ENCODE results near the gene PKN1. TPM values are rescaled to one million over a fixed set of nuclear protein-coding genes. Genes with fewer than 3 reads are reported as not detected.

PKN1 gene
- total RNA-seq, 1 donor from 2014 or later: 159 TPM

DNA sequence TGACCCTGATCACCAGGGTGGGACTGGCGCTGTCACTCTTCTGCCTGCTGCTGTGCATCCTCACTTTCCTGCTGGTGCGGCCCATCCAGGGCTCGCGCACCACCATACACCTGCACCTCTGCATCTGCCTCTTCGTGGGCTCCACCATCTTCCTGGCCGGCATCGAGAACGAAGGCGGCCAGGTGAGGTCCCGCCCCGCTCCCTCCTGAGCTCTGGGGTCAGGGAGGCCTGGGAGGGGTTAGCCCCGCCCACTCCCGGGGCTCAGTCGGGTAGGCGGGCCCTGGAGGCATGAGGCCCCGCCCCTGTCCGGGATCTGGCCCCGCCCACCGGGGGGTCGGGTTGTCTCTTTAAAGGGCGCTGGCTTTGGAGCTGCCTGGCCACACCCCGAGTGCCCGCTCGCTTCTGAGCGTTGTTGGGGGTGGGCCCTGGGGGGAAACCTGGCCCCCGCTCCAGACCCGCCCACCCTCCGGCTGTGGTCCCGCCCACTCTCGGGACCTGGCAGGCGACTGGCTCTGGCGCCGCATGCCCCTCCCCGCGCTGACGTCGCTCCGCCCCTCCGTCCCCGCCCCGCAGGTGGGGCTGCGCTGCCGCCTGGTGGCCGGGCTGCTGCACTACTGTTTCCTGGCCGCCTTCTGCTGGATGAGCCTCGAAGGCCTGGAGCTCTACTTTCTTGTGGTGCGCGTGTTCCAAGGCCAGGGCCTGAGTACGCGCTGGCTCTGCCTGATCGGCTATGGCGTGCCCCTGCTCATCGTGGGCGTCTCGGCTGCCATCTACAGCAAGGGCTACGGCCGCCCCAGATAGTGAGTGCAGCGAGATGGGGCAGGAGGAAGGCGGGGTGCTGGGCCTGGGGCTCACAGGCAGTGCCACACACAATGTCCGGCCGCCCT is 27.1 kb upstream of the PKN1 start:
- Histone ChIP-seq H3K9me3 (no peaks in the 10 kb centered on the region), H3K27ac (peak overlapping the region; percentile 45), H3K27me3 (no peaks in the 10 kb centered on the region), H3K4me3 (no peak overlapping the region), H3K36me3 (peaks cover 96% of the 10 kb centered on the region), H3K4me1 (peaks cover 5% of the 10 kb centered on the region)
- TF ChIP-seq, protein P1, sequence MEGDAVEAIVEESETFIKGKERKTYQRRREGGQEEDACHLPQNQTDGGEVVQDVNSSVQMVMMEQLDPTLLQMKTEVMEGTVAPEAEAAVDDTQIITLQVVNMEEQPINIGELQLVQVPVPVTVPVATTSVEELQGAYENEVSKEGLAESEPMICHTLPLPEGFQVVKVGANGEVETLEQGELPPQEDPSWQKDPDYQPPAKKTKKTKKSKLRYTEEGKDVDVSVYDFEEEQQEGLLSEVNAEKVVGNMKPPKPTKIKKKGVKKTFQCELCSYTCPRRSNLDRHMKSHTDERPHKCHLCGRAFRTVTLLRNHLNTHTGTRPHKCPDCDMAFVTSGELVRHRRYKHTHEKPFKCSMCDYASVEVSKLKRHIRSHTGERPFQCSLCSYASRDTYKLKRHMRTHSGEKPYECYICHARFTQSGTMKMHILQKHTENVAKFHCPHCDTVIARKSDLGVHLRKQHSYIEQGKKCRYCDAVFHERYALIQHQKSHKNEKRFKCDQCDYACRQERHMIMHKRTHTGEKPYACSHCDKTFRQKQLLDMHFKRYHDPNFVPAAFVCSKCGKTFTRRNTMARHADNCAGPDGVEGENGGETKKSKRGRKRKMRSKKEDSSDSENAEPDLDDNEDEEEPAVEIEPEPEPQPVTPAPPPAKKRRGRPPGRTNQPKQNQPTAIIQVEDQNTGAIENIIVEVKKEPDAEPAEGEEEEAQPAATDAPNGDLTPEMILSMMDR (IDR thresholded peaks at IDR 0.05): peak; percentile 97
- peak; percentile 94 for DNase-seq
- intact Hi-C loops (cut with DNase I): no loop called here
- peak; percentile 93 for ATAC-seq

DNA sequence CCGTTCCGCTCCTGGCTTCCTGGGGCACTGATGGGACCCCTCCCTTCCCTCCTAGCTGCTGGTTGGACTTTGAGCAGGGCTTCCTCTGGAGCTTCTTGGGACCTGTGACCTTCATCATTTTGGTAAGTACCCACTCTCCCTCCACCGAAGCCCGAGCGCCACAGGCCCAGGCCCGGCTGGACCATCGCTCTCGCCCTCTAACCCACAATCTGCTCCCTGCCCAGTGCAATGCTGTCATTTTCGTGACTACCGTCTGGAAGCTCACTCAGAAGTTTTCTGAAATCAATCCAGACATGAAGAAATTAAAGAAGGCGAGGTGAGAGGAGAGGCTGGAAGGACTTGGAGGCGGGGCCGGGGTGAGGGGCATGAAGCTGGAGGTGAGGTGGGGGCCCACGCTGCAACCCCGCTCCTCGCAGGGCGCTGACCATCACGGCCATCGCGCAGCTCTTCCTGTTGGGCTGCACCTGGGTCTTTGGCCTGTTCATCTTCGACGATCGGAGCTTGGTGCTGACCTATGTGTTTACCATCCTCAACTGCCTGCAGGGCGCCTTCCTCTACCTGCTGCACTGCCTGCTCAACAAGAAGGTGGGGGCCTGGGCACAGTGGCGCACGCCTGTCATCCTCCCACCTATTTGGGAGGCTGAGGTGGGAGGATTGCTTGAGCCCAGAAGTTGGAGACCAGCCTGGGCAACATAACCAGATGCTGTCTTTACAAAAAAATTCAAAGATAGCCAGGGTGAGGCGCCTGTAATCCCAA is 26.3 kb upstream of the PKN1 start:
- Histone ChIP-seq H3K4me1 (peaks cover 5% of the 10 kb centered on the region), H3K36me3 (peaks cover 96% of the 10 kb centered on the region), H3K4me3 (no peak overlapping the region), H3K27ac (peak overlapping the region; percentile 45), H3K9me3 (no peaks in the 10 kb centered on the region), H3K27me3 (no peaks in the 10 kb centered on the region)
- ATAC-seq (no peak), DNase-seq (no peak)
- TF ChIP-seq, protein P1 (IDR thresholded peaks at IDR 0.05): no peak
- intact Hi-C loops (cut with DNase I): no loop called here

DNA sequence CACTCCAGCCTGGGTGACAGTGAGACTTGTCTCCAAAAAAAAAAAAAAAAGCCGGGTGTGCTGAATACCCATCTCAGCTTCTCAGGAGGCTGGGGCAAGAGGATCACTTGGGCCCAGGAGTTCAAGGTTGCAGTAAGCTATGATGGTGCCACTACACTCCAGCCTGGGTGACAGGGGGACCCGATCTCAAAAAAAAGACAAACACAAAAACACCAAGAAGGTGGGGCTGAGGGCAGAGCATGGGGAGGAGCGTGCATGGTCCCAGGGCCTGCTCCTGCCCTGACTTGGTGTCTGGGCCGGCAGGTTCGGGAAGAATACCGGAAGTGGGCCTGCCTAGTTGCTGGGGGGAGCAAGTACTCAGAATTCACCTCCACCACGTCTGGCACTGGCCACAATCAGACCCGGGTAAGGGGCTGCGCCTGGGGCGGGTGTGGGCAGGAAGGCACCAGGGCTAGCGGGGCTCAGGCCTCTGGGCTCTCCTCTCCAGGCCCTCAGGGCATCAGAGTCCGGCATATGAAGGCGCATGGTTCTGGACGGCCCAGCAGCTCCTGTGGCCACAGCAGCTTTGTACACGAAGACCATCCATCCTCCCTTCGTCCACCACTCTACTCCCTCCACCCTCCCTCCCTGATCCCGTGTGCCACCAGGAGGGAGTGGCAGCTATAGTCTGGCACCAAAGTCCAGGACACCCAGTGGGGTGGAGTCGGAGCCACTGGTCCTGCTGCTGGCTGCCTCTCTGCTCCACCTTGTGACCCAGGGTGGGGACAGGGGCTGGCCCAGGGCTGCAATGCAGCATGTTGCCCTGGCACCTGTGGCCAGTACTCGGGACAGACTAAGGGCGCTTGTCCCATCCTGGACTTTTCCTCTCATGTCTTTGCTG is 25.3 kb upstream of the PKN1 start:
- Histone ChIP-seq H3K9me3 (no peaks in the 10 kb centered on the region), H3K4me1 (peaks cover 5% of the 10 kb centered on the region), H3K4me3 (no peak overlapping the region), H3K36me3 (peaks cover 99% of the 10 kb centered on the region), H3K27me3 (no peaks in the 10 kb centered on the region), H3K27ac (no peak overlapping the region)
- intact Hi-C loops (cut with DNase I): no loop called here
- ATAC-seq: no peak
- DNase-seq: no peak
- TF ChIP-seq, protein P1 (IDR thresholded peaks at IDR 0.05): no peak

DNA sequence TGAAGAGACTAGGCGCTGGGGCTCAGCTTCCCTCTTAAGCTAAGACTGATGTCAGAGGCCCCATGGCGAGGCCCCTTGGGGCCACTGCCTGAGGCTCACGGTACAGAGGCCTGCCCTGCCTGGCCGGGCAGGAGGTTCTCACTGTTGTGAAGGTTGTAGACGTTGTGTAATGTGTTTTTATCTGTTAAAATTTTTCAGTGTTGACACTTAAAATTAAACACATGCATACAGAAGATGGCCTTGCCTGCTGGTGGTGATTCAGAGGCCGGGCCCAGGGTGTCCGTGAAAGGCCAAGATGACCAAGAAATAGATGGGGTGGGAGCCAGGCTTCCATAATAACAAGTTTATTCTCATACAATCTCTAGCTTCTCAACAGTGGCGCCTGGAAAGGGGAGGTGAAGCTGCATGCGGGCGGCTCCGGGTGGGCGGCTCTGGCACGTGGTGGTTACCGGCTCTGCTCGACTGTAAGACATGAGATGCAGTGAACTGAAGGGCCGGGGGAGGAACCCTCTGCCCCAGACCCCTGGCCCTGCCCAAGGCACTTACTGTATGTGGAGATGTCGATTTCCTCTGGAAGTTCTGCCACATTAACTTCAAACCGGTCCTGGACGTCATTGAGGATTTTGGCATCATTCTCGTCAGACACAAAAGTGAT is 24.5 kb upstream of the PKN1 start:
- DNase-seq (no peak), ATAC-seq (no peak)
- intact Hi-C loops (cut with DNase I): no loop called here
- Histone ChIP-seq H3K36me3 (peaks cover 97% of the 10 kb centered on the region), H3K27ac (no peak overlapping the region), H3K27me3 (no peaks in the 10 kb centered on the region), H3K9me3 (no peaks in the 10 kb centered on the region), H3K4me1 (peaks cover 5% of the 10 kb centered on the region), H3K4me3 (no peak overlapping the region)
- TF ChIP-seq, protein P1 (IDR thresholded peaks at IDR 0.05): no peak
